ENCODE measurements around the gene SIM2. TPM values are rescaled to one million over a fixed set of nuclear protein-coding genes. Genes with fewer than 3 reads are reported as not detected.
A peak's percentile ranks its signal among the peaks of the same experiment; 100 is the strongest.

SIM2 gene
- total and polyA plus RNA-seq, 2 experiments from 2014 or later, result 0.16 to 0.49 TPM

DNA sequence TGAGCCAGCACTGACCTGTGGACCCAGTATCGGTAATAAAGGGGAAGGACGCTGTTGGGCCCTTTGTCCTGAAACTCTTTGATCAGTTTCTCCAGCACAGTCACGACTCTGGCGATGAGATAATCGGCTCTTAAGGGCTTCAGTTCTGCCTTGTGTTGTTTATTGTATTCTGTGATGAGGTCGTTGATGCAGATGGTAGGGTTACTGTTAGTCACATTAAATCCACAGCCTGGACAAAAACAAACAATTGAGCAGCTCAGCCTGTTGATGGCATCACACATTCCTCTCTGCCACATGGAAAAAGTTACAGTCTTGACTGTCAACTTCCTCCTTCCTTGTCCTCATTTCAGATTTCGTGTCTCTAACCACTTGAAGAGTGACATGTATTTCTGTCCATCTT lies 57.6 kb downstream of the SIM2 start (continued):
- no peak for TF ChIP-seq CTCF (conservative IDR thresholded peaks at IDR 0.05; ENCODE audit: low read depth in 2 of 2)
- no peak for TF ChIP-seq CREB1 (CRISPR knock-in tag; IDR thresholded peaks at IDR 0.05; ENCODE audit: low read depth)
- TF ChIP-seq POLR2AphosphoS5 (IDR thresholded peaks at IDR 0.05; ENCODE audit: low read depth), result no peak
- TF ChIP-seq, protein P1, sequence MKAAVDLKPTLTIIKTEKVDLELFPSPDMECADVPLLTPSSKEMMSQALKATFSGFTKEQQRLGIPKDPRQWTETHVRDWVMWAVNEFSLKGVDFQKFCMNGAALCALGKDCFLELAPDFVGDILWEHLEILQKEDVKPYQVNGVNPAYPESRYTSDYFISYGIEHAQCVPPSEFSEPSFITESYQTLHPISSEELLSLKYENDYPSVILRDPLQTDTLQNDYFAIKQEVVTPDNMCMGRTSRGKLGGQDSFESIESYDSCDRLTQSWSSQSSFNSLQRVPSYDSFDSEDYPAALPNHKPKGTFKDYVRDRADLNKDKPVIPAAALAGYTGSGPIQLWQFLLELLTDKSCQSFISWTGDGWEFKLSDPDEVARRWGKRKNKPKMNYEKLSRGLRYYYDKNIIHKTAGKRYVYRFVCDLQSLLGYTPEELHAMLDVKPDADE (IDR thresholded peaks at IDR 0.05), result no peak
- no peak for TF ChIP-seq EZH2phosphoT487 (IDR thresholded peaks at IDR 0.05; ENCODE audit: unreplicated experiment)

- no peak overlapping the region for H2AFZ ChIP-seq
- no peaks in the 10 kb centered on the region for H4K20me1 ChIP-seq (replicated peaks; ENCODE audit: insufficient read depth)
- H3K27me3 ChIP-seq (ENCODE audit: insufficient read depth), result no peaks in the 10 kb centered on the region
- H3K4me1 ChIP-seq (ENCODE audit: insufficient read depth), result peaks cover 3% of the 10 kb centered on the region
- no peak overlapping the region; the same call in 1 of the 2 replicates for H3K27ac ChIP-seq (ENCODE audit: low read depth)
- DNase-seq (ENCODE audit: low spot score) (peak; percentile 17), ATAC-seq (peak; percentile 49)
- H3K27me3 Mint-ChIP-seq (ENCODE audit: insufficient read depth, low read depth, poor library complexity), result peaks cover 5% of the 10 kb centered on the region
- no peaks in the 10 kb centered on the region for H3K36me3 ChIP-seq (ENCODE audit: insufficient read depth)
- 0 out of 2 replicates have a peak overlapping the region, but pooled peaks have one; percentile 49 for H3K27ac Mint-ChIP-seq
- H3K4me2 ChIP-seq, result no peak overlapping the region
- TF ChIP-seq ZNF114 (CRISPR knock-in tag; IDR thresholded peaks at IDR 0.05) (no peak), CTCF (conservative IDR thresholded peaks at IDR 0.05; ENCODE audit: low read depth in 2 of 2) (peak in 1 of 2 experiments; percentile 19; a peak in 1 of 4 replicates), POLR2AphosphoS5 (IDR thresholded peaks at IDR 0.05; ENCODE audit: low read depth) (no peak), JUNB (IDR thresholded peaks at IDR 0.05; ENCODE audit: unreplicated experiment) (no peak), STAT1 (IDR thresholded peaks at IDR 0.05; ENCODE audit: unreplicated experiment) (no peak)
- TF ChIP-seq, protein P2, sequence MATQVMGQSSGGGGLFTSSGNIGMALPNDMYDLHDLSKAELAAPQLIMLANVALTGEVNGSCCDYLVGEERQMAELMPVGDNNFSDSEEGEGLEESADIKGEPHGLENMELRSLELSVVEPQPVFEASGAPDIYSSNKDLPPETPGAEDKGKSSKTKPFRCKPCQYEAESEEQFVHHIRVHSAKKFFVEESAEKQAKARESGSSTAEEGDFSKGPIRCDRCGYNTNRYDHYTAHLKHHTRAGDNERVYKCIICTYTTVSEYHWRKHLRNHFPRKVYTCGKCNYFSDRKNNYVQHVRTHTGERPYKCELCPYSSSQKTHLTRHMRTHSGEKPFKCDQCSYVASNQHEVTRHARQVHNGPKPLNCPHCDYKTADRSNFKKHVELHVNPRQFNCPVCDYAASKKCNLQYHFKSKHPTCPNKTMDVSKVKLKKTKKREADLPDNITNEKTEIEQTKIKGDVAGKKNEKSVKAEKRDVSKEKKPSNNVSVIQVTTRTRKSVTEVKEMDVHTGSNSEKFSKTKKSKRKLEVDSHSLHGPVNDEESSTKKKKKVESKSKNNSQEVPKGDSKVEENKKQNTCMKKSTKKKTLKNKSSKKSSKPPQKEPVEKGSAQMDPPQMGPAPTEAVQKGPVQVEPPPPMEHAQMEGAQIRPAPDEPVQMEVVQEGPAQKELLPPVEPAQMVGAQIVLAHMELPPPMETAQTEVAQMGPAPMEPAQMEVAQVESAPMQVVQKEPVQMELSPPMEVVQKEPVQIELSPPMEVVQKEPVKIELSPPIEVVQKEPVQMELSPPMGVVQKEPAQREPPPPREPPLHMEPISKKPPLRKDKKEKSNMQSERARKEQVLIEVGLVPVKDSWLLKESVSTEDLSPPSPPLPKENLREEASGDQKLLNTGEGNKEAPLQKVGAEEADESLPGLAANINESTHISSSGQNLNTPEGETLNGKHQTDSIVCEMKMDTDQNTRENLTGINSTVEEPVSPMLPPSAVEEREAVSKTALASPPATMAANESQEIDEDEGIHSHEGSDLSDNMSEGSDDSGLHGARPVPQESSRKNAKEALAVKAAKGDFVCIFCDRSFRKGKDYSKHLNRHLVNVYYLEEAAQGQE (IDR thresholded peaks at IDR 0.05; ENCODE audit: unreplicated experiment), result no peak
- H3K79me2 ChIP-seq (replicated peaks; ENCODE audit: insufficient read depth), result no peaks in the 10 kb centered on the region
- no peak overlapping the region for H3K4me3 Mint-ChIP-seq
- no peaks in the 10 kb centered on the region; the same call in 2 of the 3 replicates for H3K36me3 Mint-ChIP-seq (ENCODE audit: low read depth)
- no peaks in the 10 kb centered on the region for H3K9me2 ChIP-seq (ENCODE audit: insufficient read depth)
- H3K9me3 Mint-ChIP-seq, result no peaks in the 10 kb centered on the region
- no peaks in the 10 kb centered on the region for H3F3A ChIP-seq (replicated peaks; ENCODE audit: low read depth)
- no peak overlapping the region for H3K4me3 ChIP-seq
- peaks cover 31% of the 10 kb centered on the region for H3K4me1 Mint-ChIP-seq
Measured at GRCh38 chr21:36757196-36757595, 58.3 kb downstream of the SIM2 start.
